ENCODE results near the gene TUBA1C.

- TF ChIP-seq EP300 (IDR thresholded peaks at IDR 0.05; ENCODE audit: borderline replicate concordance in 1 of 2, low read depth in 2 of 2, low read length in 2 of 2) (no peak), CHD1 (IDR thresholded peaks at IDR 0.05; ENCODE audit: low read depth, low read length) (no peak), GABPA (IDR thresholded peaks at IDR 0.05; ENCODE audit: borderline replicate concordance, insufficient read depth, low read length) (no peak)
Measured at GRCh38 chr12:49260571-49261363, 4.1 kb upstream of the TUBA1C start.

Data from H1 (cell line).